ENCODE results near the gene BICDL1. TPM values are rescaled to one million over a fixed set of nuclear protein-coding genes. Genes with fewer than 3 reads are reported as not detected.
"Not testable (repeated sequence)": the region's sequence is repeated elsewhere in the genome, so short reads cannot be mapped to it uniquely, and the experiment has no call there.

The BICDL1 gene
- total and polyA plus RNA-seq, 2 of the 4 experiments (the other 2 are of a cell fraction) = not detected

DNA sequence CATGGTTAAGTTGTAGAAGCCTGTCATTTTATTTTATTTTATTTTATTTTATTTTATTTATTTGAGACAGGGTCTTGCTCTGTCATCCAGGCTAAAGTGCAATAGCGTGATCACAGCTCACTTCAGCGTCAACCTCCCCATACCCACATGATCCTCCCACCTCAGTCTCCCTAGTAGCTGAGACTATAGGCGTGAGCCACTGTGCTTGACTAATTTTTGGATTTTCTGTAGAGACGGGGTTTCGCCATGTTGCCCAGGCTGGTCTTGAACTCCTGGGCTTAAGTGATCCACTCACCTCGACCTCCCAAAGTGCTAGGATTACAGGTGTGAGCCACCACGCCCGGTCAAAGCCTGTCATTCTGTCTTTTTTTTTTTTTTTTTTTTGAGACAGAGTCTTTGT lies 8.3 kb upstream of the BICDL1 start:
- H3K27me3 ChIP-seq (ENCODE audit: control insufficient read depth, insufficient read depth, low read length); H3K18ac ChIP-seq (ENCODE audit: low read depth, low read length); H2AK9ac ChIP-seq (replicated peaks; ENCODE audit: low read depth, low read length, poor library complexity); H3K4me3 ChIP-seq (ENCODE audit: insufficient read depth, low read depth, low read length); H3K4ac ChIP-seq (ENCODE audit: low read depth, low read length); POLR2A ChIA-PET (ENCODE audit: unreplicated experiment); H3K9ac ChIP-seq (ENCODE audit: low read depth, low read length); H3K79me1 ChIP-seq (ENCODE audit: low read depth in 1 of 2, low read length in 2 of 2); H3K36me3 ChIP-seq (ENCODE audit: control insufficient read depth, insufficient read depth, low read length); H4K5ac ChIP-seq (ENCODE audit: low read depth, low read length); H3K23ac ChIP-seq (ENCODE audit: low read depth, low read length); H3K14ac ChIP-seq (replicated peaks; ENCODE audit: low read depth, low read length); H4K20me1 ChIP-seq (ENCODE audit: insufficient read depth, low read length); H3K27ac ChIP-seq (ENCODE audit: insufficient read depth, low read length); H2BK20ac ChIP-seq (ENCODE audit: low read depth, low read length); H4K8ac ChIP-seq (ENCODE audit: low read depth in 2 of 2, low read length in 2 of 2); H3K4me2 ChIP-seq (ENCODE audit: low read depth, low read length); H3K9me1 ChIP-seq (ENCODE audit: insufficient read depth, low read length); H4K91ac ChIP-seq (ENCODE audit: insufficient read depth, low read depth, low read length); H3K56ac ChIP-seq (ENCODE audit: extremely low read depth, insufficient read depth, low read length); H2AFZ ChIP-seq (replicated peaks; ENCODE audit: low read length, poor library complexity); ATAC-seq (ENCODE audit: low read depth); H3K4me1 ChIP-seq (ENCODE audit: control insufficient read depth, insufficient read depth, low read length); H3K9me3 ChIP-seq (ENCODE audit: control insufficient read depth, insufficient read depth, low read length); CTCF ChIA-PET; in situ Hi-C loops (cut with MboI; ENCODE audit: low sequenced_read_pairs); H2BK120ac ChIP-seq (ENCODE audit: low read depth, low read length); H2BK5ac ChIP-seq (ENCODE audit: low read depth, low read length, poor library complexity, severe bottlenecking); BruUV-seq (replicated peaks); intact Hi-C loops (cut with micrococcal nuclease); DNase-seq; H2AK5ac ChIP-seq (ENCODE audit: low read depth, low read length); H2BK15ac ChIP-seq (ENCODE audit: low read depth, low read length); dilution Hi-C loops (cut with HindIII; ENCODE audit: low sequenced_read_pairs, unreplicated experiment): not testable (repeated sequence)
- 0% methylated on average over 1 of the region's 8 CpGs; no CpG with 5 or more reads in 1 of the 2 experiments for WGBS, 2 experiments (ENCODE audit: extremely low coverage in 2 of 2, insufficient read length in 1 of 2)

All from IMR-90 (cell line).